H1 (cell line): ENCODE results near the gene CHD9NB.
"Not testable (repeated sequence)": the region's sequence is repeated elsewhere in the genome, so short reads cannot be mapped to it uniquely, and the experiment has no call there.

Experiments used
- CREB1 ChIP-seq: IDR thresholded peaks from 2 replicates; pipeline ENCODE4 v1.6.1; 2012; ENCODE audit warnings: inconsistent platforms
- CTCF ChIP-seq, 3 experiments: IDR thresholded peaks; 1 replicate in 2 of 3; 2 replicates in 1 of 3; pipeline versions ENCODE4 v1.5.1 to v1.6.1; 2011; ENCODE audit warnings: low read length in 3 of 3, mild to moderate bottlenecking in 3 of 3, inconsistent platforms in 2 of 3, low read depth in 1 of 3, moderate library complexity in 1 of 3; ENCODE audit not compliant: insufficient read depth in 1 of 3; ENCODE audit errors: control extremely low read depth in 1 of 3
- EP300 ChIP-seq, 2 experiments: IDR thresholded peaks; 1 replicate in 1 of 2; 2 replicates in 1 of 2; pipeline ENCODE4 v1.6.1; 2011 to 2012; ENCODE audit warnings: low read depth in 2 of 2, low read length in 2 of 2, mild to moderate bottlenecking in 2 of 2, borderline replicate concordance in 1 of 2, inconsistent platforms in 1 of 2, moderate library complexity in 1 of 2
- FOSL1 ChIP-seq: IDR thresholded peaks from 2 replicates; pipeline ENCODE4 v1.6.1; 2011; ENCODE audit warnings: mild to moderate bottlenecking, low read depth, low read length, moderate library complexity; ENCODE audit not compliant: insufficient read depth
- MAFK ChIP-seq: IDR thresholded peaks from 2 replicates; pipeline ENCODE4 v1.6.1; 2012; ENCODE audit warnings: low read depth, mild to moderate bottlenecking, improper control_type of control experiment, low read length
- PHF8 ChIP-seq: fragments of 200-600 bp; sonication (generic); conservative IDR thresholded peaks from 2 replicates; pipeline ENCODE4 v1.7.1; 2012; ENCODE audit warnings: low read depth, mild to moderate bottlenecking, inconsistent platforms, low read length, moderate library complexity
- POLR2A ChIP-seq, 2 experiments: IDR thresholded peaks; 1 replicate in 1 of 2; 2 replicates in 1 of 2; pipeline ENCODE4 v1.6.1; 2011; ENCODE audit warnings: low read depth in 2 of 2, low read length in 2 of 2, mild to moderate bottlenecking in 2 of 2; ENCODE audit errors: control extremely low read depth in 1 of 2
- RAD21 ChIP-seq, 2 experiments: IDR thresholded peaks in 1 of 2; conservative IDR thresholded peaks in 1 of 2; 2 replicates each; pipeline ENCODE4 v1.6.1; 2011; ENCODE audit warnings: low read depth in 2 of 2, low read length in 2 of 2, improper control_type of control experiment in 1 of 2, inconsistent platforms in 1 of 2, mild to moderate bottlenecking in 1 of 2, moderate library complexity in 1 of 2
- RFX5 ChIP-seq: IDR thresholded peaks from 2 replicates; pipeline ENCODE4 v1.6.1; 2011; ENCODE audit warnings: low read depth, low read length, improper control_type of control experiment, borderline replicate concordance
- SP1 ChIP-seq: IDR thresholded peaks from 2 replicates; pipeline ENCODE4 v1.6.1; 2011; ENCODE audit warnings: low read depth, low read length
- TAF1 ChIP-seq: IDR thresholded peaks from 2 replicates; pipeline ENCODE4 v1.6.1; 2011; ENCODE audit warnings: mild to moderate bottlenecking, low read depth, low read length
- ZNF274 ChIP-seq: IDR thresholded peaks from 2 replicates; pipeline ENCODE4 v1.7.0; 2012; ENCODE audit warnings: low read length, borderline replicate concordance; ENCODE audit errors: extremely low read depth

- TF ChIP-seq ZNF274; FOSL1; CTCF (IDR thresholded peaks at IDR 0.05; ENCODE audit: control extremely low read depth in 1 of 3, insufficient read depth in 1 of 3, low read depth in 1 of 3, low read length in 3 of 3); CREB1; SP1; RFX5; EP300 (IDR thresholded peaks at IDR 0.05; ENCODE audit: borderline replicate concordance in 1 of 2, low read depth in 2 of 2, low read length in 2 of 2); POLR2A (IDR thresholded peaks at IDR 0.05; ENCODE audit: control extremely low read depth in 1 of 2, low read depth in 2 of 2, low read length in 2 of 2); RAD21 (IDR thresholded peaks at IDR 0.05 in 1 of 2, conservative IDR thresholded peaks at IDR 0.05 in 1 of 2; ENCODE audit: low read depth in 2 of 2, low read length in 2 of 2); TAF1; PHF8; MAFK: not testable (repeated sequence)
Measured at GRCh38 chr16:53036711-53037110, 16.0 kb downstream of the CHD9NB start.
